Measurements from ENCODE around the gene MATN1.

The MATN1 gene

GRCh38 chr1:30685796-30686165 is 37.6 kb downstream of the MATN1 start:
- no peak for TF ChIP-seq CTCF (IDR thresholded peaks at IDR 0.05; ENCODE audit: low read depth, low read length, missing control alignments)
- H3K4me3 ChIP-seq (ENCODE audit: low read depth, low read length), result no peak overlapping the region
- no peak for DNase-seq (ENCODE audit: low read depth)
- in situ Hi-C loops (cut with HindIII; ENCODE audit: low sequenced_read_pairs), result no loop called here

- H3K4me3 ChIP-seq (ENCODE audit: low read depth, low read length), result no peak overlapping the region
- in situ Hi-C loops (cut with HindIII; ENCODE audit: low sequenced_read_pairs), result no loop called here
- DNase-seq (ENCODE audit: low read depth), result no peak
- TF ChIP-seq CTCF (IDR thresholded peaks at IDR 0.05; ENCODE audit: low read depth, low read length, missing control alignments), result no peak
Measured at GRCh38 chr1:30684881-30685795, 38.2 kb downstream of the MATN1 start.

GRCh38 chr1:30684259-30684658 is 39.1 kb downstream of the MATN1 start:
- in situ Hi-C loops (cut with HindIII; ENCODE audit: low sequenced_read_pairs), result no loop called here
- H3K4me3 ChIP-seq (ENCODE audit: low read depth, low read length), result no peak overlapping the region
- TF ChIP-seq CTCF (IDR thresholded peaks at IDR 0.05; ENCODE audit: low read depth, low read length, missing control alignments), result no peak
- DNase-seq (ENCODE audit: low read depth), result no peak

- TF ChIP-seq CTCF (IDR thresholded peaks at IDR 0.05; ENCODE audit: low read depth, low read length, missing control alignments), result no peak
- DNase-seq (ENCODE audit: low read depth), result no peak
- no peak overlapping the region for H3K4me3 ChIP-seq (ENCODE audit: low read depth, low read length)
- in situ Hi-C loops (cut with HindIII; ENCODE audit: low sequenced_read_pairs), result no loop called here
Measured at GRCh38 chr1:30683699-30684098, 39.7 kb downstream of the MATN1 start.

GRCh38 chr1:30682396-30683275 is 40.7 kb downstream of the MATN1 start:
- no peak for TF ChIP-seq CTCF (IDR thresholded peaks at IDR 0.05; ENCODE audit: low read depth, low read length, missing control alignments)

GRCh38 chr1:30681782-30682181 is 41.6 kb downstream of the MATN1 start:
- TF ChIP-seq CTCF (IDR thresholded peaks at IDR 0.05; ENCODE audit: low read depth, low read length, missing control alignments), result no peak
- no peak for DNase-seq (ENCODE audit: low read depth)
- in situ Hi-C loops (cut with HindIII; ENCODE audit: low sequenced_read_pairs), result no loop called here
- no peak overlapping the region for H3K4me3 ChIP-seq (ENCODE audit: low read depth, low read length)

More at GRCh38 chr1:30682396-30683275, 40.7 kb downstream of the MATN1 start:
- no peak overlapping the region for H3K4me3 ChIP-seq (ENCODE audit: low read depth, low read length)
- in situ Hi-C loops (cut with HindIII; ENCODE audit: low sequenced_read_pairs), result no loop called here
- no peak for DNase-seq (ENCODE audit: low read depth)

Data from astrocyte of the cerebellum (primary cell).